HG03103 (cell line): Measurements from ENCODE around the gene MBD3L2.
"Not testable (repeated sequence)": the region's sequence is repeated elsewhere in the genome, so short reads cannot be mapped to it uniquely, and the experiment has no call there.

Experiments used
- ATAC-seq: cut with Tn5 transposase; IDR thresholded peaks from one replicate; pipeline ENCODE4 v1.9.1; 2021; ENCODE audit warnings: low read depth; ENCODE audit not compliant: unreplicated experiment

Gene MBD3L2

DNA sequence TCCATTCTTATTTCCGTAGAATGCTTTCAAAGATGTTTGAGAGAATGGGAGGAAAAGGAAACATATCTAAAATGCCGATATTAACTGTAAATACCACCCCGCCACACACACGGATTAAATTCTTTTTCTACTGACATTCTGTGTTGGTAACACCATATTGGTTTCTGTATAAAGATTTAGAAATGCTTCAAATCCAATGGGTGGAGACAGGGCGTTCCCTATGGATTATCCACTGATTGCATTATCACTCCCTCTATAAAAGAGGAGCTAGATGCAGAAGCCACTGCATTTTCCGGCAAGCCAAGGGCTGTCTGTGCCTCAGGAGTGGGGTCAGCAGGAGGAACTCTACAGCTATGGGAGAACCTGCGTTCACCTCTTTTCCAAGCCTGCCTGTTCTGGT lies at the start of gene MBD3L2:
TSS of gene MBD3L2 (plus strand) at position 301 of the 400 bp plus-strand sequence. CDS start at position 354, 53 bp downstream.
- not testable (repeated sequence) for ATAC-seq

DNA sequence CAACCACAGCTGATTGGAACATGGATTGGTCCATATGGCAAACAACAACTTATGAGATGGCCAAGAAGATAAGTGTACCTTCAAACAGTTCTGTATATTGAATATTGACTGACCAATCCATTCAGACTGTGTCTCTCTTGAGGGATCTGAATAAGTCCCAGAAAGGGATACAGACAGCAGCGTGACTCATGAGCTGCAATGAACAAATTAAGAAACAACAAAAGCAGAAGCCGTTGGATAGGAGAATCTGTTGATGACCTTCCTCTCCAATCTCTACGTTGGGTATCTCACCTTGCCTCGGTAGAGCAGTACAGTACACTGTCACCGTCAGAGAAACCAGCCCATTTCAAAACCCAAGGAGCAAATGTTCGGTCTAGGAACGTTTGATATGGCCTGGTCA lies 49.2 kb upstream of the MBD3L2 start:
- ATAC-seq, result no peak

DNA sequence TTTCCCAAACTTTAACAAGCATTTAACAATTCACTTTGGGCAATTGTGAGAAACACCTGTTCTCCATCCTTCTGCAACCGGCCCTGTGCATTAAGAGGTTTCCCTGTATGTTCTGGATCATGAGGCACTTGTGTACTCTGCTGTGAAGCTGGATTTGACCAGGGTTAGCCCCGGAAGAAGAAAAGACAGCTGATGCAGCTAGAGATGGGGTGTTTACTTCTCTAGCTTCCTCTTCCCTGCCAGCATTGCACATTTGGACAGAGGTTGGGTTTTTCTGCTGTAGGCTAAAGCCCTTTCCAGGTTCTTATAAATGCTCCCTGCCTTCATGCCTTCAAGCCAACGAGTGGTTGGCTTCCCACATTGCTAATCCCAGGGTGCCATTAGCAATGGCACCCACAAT lies 48.8 kb upstream of the MBD3L2 start:
- ATAC-seq, result no peak

DNA sequence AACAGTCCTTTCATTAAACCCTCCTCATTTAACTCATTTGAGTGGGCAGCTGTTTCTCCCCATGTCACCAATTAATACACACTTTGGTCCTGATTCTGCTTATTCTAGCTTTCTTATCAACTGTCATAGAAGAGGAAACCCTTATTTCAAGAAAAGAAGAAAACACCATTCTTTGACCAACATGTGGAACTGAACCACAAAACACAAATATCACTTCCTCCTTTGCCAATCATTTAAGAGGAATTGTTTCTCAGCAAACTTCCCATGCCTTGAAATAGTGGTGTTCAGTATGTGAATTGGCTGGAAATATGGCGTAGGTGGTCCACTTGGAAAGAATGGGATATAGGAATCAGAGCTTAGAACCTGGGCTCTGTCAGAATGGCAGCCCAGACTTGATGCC lies 48.3 kb upstream of the MBD3L2 start:
- ATAC-seq, result no peak

DNA sequence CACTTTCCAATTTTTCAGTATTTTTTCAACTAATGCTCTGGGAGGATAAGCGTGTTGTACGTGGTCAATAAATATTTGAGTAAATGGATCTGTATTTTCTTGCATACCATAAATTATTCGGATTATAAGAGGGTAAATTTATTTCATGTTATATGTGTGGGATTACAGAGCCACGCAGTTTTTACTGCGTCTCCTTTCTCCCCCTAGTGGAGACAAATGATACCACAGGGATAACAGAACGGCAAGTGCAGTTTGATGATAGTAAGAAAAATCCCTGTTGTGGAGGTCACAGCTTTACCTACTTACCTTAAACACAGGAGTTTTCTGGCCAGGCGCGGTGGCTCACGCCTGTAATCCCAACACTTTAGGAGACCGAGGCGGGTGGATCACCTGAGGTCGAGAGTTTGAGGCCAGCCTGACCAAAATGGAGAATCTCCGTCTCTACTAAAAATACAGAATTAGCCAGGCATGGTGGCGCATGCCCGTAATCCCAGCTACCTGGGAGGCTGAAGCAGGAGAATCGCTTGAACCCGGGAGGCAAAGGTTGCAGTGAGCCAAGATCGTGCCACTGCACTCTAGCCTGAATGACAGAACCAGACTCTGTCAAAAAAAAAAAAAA lies 44.7 kb upstream of the MBD3L2 start:
- ATAC-seq, result no peak

DNA sequence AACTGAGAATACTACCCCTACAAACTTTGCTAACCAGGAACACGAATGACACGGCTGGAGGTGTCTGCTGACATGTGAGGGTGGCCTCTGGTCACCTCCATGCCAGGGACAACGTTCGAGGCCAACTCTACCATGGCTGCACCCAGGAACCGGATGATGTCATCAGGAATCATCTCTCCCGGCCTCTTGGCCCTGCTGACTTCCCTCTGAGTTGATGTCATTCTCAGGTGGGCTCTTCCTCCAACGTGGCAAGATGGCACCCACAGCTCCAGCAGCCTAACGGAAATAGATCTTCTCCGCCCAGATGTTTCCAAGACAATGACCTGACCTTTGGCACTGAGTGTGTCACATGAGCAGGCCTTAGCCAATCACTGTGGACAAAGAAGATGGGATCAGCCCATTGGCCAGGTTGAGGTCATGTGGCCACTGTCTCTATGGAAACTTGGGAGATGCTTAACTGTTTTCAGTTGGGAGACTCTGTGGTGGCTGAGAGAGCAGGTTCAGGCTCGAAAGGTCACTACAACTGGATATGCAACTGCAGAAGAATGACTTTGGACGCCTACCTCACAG lies 42.9 kb upstream of the MBD3L2 start:
- ATAC-seq, result no peak

DNA sequence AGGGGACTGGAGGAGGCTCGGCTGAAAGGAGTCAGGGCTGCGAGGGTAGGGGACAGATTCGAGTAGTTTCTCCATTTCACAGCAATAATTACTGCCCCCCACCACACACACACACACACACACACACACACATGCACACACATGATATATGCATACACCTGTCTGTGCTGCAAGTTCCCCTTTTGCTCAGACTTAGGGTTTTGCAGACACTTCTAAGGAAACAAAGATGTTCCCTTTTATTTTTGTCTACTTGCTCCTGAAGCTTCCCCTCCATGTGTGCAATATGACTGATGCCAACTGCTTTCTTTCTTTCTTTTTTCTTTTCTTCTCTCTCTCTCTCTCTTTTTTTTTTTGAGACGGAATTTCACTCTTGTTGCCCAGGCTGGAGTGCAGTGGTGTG lies 41.3 kb upstream of the MBD3L2 start:
- ATAC-seq, result no peak

DNA sequence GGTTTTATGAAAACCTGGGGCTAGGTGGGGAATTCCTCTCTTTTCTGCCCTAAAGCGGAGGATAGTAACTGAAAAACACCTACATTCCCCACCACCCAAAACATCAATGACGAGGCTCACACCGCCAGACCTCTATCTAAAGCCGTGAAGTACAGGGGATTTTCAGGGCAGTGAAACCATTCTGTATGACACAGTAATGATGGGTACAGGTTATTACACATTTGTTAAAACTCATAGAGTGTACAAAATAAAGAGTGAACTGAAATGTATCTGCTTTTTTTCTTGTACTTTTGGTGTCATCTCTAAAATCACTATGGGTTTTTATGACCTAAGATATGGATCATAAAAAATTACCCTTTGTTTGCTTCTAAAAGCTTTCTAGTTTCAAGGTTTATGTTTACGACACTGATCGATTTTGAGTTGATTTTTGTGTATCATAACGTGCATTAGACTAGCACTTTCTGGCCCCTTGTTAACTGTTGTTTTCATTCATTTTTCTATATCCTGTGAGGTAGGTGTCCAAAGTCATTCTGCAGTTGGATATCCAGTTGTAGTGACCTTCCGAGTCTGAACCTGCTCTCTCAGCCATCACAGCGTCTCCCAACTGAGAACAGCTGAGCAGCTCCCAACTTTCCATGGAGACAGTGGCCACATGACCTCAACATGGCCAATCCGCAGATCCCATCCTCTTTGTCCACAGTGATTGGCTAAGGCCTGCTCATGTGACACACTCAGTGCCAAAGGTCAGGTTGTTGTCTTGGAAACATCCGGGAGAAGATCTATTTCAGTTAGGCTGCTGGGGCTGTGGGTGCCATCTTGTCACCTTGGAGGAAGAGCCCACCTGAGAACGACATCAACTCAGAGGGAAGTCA lies 38.2 kb upstream of the MBD3L2 start:
- ATAC-seq, result no peak

DNA sequence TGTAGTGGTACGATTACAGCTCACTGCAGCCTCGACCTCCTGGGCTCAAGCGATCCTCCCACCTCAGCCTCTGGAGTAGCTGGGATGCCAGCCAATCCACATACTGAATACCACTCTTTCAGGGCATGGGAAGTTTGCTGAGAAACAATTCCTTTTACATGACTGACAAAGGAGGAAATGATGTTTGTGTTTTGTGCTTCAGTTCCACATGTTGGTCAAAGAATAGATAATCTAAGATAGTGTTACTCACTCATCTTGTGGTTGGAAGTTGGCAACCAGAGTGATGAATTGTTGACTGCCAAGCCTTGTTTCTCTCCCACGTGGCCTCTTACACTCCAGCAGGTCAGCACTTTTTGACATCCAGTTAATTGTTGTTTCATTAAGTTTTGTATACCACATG lies 35.4 kb upstream of the MBD3L2 start:
- ATAC-seq, result no peak

DNA sequence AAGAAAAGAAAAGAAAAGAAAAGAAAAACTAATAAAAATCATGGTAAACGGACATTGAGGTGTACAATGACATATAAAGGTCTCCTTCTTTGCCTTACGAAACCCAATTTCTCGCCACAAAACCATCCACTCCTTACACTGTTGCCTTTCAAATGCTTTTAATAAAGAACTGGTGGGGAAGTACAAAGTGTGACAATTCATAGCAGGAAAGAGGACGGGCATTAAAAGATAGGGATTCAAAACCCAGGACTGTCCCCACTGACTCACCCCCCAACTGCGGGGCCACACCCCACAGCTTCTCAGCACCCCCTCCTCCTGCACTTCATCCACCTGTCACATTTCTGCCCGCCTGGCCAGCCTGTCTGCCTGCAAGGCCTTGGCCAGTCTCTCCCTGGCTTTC lies 30.3 kb upstream of the MBD3L2 start:
- no peak for ATAC-seq

DNA sequence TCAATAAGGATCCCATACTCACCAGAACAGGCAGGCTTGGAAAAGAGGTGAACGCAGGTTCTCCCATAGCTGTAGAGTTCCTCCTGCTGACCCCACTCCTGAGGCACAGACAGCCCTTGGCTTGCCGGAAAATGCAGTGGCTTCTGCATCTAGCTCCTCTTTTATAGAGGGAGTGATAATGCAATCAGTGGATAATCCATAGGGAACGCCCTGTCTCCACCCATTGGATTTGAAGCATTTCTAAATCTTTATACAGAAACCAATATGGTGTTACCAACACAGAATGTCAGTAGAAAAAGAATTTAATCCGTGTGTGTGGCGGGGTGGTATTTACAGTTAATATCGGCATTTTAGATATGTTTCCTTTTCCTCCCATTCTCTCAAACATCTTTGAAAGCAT lies 27.8 kb upstream of the MBD3L2 start, which contains the start of gene MBD3L2B:
TSS of gene MBD3L2B (minus strand) at position 101 of the 400 bp plus-strand sequence. CDS start at position 67, 34 bp downstream.
- not testable (repeated sequence) for ATAC-seq

DNA sequence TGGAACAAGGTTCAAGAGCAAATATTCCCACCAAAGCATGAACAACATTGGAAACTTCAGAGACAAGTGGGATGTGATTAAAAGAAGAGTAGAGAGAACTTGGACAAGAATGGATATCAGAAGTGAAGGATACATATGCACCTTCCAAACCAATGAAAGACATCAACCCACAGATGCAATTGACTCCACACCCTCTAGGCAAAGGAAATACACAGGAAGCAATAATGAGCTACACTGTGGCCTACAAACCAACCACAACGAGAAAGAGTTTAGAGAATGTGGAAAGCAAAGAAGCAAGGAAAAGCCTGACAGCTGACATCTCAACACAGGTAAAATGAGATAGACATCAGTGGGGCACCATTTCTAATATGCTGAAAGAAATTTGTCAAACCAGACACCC lies 20.3 kb upstream of the MBD3L2 start:
- not testable (repeated sequence) for ATAC-seq

DNA sequence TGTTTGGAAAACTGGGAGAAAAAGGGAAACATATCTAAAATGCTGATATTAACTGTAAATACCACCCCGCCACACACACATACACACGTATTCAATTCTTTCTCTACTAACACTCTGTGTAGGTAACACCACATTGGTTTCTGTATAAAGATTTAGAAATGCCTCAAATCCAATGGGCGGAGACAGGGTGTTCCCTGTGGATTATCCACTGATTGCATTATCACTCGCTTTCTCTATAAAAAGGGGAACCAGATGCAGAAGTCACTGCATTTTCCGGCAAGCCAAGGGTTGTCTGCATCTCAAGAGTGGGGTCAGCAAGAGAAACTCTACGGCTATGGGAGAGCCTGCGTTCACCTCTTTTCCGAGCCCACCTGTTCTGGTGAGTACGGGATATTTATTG lies 18.8 kb upstream of the MBD3L2 start, which contains the start of gene MBD3L5:
TSS of gene MBD3L5 (plus strand) at position 301 of the 400 bp plus-strand sequence. CDS start at position 335, 34 bp downstream.
- not testable (repeated sequence) for ATAC-seq

DNA sequence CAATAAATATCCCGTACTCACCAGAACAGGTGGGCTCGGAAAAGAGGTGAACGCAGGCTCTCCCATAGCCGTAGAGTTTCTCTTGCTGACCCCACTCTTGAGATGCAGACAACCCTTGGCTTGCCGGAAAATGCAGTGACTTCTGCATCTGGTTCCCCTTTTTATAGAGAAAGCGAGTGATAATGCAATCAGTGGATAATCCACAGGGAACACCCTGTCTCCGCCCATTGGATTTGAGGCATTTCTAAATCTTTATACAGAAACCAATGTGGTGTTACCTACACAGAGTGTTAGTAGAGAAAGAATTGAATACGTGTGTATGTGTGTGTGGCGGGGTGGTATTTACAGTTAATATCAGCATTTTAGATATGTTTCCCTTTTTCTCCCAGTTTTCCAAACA lies 9.0 kb upstream of the MBD3L2 start, which contains the start of gene MBD3L4:
TSS of gene MBD3L4 (minus strand) at position 101 of the 400 bp plus-strand sequence. CDS start at position 66, 35 bp downstream.
- ATAC-seq, result not testable (repeated sequence)

DNA sequence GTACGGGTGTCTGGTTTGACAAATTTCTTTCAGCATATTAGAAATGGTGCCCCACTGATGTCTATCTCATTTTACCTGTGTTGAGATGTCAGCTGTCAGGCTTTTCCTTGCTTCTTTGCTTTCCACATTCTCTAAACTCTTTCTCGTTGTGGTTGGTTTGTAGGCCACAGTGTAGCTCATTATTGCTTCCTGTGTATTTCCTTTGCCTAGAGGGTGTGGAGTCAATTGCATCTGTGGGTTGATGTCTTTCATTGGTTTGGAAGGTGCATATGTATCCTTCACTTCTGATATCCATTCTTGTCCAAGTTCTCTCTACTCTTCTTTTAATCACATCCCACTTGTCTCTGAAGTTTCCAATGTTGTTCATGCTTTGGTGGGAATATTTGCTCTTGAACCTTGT lies 7.6 kb upstream of the MBD3L2 start:
- not testable (repeated sequence) for ATAC-seq

DNA sequence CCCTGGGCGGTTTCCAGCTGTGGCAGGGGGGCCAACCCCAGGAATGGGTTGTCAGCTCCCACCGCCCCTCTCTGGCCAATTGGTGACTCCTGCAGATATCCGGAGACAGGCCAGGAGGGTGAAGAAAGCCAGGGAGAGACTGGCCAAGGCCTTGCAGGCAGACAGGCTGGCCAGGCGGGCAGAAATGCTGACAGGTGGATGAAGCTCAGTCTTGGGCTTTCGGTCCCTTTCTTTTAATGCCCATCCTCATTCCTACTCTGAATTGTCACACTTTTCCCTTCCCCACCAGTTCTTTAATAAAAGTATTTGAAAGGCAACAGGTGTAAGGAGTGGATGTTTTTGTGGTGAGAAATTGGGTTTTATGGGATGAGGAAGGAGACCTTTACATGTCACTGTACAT lies 2.3 kb downstream of the MBD3L2 start:
- ATAC-seq, result not testable (repeated sequence)

DNA sequence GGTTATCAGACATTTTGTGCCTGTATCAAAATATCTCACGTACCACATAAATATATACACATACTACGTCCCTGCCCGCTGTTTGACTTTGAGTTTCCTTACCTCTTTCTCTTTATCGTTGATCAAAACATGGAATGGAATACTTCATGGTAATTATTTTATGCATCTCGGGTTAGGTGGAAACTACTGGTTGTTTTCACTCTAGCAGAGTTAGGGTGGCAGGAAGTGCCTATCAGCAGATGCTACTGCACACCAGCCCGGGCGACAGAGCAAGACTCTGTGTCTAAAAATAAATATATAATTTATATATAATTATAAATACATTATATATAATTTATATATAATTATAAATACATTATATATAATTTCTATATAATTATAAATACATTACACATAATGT lies 3.8 kb downstream of the MBD3L2 start:
- not testable (repeated sequence) for ATAC-seq

DNA sequence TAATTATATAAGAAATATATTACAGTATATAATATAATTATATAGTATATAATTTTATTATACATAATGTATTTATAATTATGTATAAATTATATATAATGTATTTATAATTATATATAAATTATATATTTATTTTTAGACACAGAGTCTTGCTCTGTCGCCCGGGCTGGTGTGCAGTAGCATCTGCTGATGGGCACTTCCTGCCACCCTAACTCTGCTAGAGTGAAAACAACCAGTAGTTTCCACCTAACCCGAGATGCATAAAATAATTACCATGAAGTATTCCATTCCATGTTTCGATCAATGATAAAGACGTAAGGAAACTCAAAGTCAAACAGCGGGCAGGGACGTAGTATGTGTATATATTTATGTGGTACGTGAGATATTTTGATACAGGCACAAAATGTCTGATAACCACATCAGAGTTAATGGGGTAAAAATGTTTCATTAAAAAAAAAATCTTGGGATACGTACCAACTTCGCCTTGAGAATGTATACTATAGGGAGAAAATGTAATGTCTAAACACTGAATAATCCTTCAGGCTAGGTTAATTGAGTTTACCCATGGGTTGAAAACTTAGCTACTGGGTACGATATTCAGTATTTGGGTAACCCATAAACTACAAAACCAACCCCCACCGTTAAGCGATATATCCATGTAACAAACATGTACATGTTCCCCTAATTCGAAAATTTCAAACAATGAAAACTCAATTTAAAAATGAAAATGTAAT lies 5.7 kb downstream of the MBD3L2 start:
- ATAC-seq, result not testable (repeated sequence)

DNA sequence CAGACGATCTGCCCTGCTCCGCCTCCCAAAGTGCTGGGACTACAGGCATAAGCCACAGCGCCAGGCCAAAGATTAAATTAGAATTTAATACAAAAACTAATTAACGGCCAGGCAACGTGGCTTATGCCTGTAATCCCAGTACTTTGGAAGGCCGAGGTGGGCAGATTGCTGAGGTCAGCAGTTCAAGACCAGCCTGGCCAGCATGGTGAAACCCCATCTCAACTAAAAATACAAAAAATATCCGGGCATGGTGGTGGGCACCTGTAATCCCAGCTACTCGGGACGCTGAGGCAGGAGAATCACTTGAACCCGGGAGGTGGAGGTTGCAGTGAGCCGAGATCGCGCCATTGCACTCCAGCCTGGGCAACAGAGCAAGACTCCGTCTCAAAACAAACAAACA lies 6.6 kb downstream of the MBD3L2 start:
- ATAC-seq, result not testable (repeated sequence)

DNA sequence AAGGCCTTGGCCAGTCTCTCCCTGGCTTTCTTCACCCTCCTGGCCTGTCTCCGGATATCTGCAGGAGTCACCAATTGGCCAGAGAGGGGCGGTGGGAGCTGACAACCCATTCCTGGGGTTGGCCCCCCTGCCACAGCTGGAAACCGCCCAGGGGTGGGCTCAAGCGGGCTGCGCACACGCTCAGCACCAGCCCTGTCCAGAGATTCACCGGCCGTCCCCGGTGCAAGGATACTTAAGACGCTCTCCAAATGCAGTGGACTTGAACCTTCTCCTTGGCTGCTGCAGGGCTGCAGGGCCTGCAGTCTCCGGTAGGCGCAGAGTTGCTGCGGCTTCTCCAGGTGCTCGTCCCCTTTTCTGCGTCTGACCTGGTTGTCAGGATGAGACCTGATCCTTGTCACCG lies 7.2 kb downstream of the MBD3L2 start:
- not testable (repeated sequence) for ATAC-seq
